ENCODE data around the gene CYLD. TPM values are rescaled to one million over a fixed set of nuclear protein-coding genes. Genes with fewer than 3 reads are reported as not detected.

CYLD gene
- total and polyA plus RNA-seq, 2 experiments from 2014 or later, result 6.9 to 30.9 TPM

- TF ChIP-seq ZNF462 (CRISPR knock-in tag; IDR thresholded peaks at IDR 0.05) (no peak), STAT1 (IDR thresholded peaks at IDR 0.05; ENCODE audit: unreplicated experiment) (no peak)
Measured at GRCh38 chr16:50711040-50711439, 30.8 kb upstream of the CYLD start (continued).

GRCh38 chr16:50711862-50712559 is 29.9 kb upstream of the CYLD start:
- no peak for ATAC-seq
- TF ChIP-seq EZH2 (IDR thresholded peaks at IDR 0.05; ENCODE audit: low read depth, unreplicated experiment), result no peak
- no peak for TF ChIP-seq CREB1 (CRISPR knock-in tag; IDR thresholded peaks at IDR 0.05; ENCODE audit: low read depth)
- TF ChIP-seq ZNF462 (CRISPR knock-in tag; IDR thresholded peaks at IDR 0.05), result no peak
- TF ChIP-seq ZNF331 (CRISPR knock-in tag; IDR thresholded peaks at IDR 0.05; ENCODE audit: low read depth), result no peak
- no peak for TF ChIP-seq EZH2phosphoT487 (IDR thresholded peaks at IDR 0.05; ENCODE audit: unreplicated experiment)
- TF ChIP-seq POLR2AphosphoS5 (IDR thresholded peaks at IDR 0.05; ENCODE audit: low read depth), result no peak
- no peak for TF ChIP-seq JUNB (IDR thresholded peaks at IDR 0.05; ENCODE audit: unreplicated experiment)

More at GRCh38 chr16:50711862-50712559, 29.9 kb upstream of the CYLD start:
- Mint-ChIP-seq H3K4me1 (peaks cover 3% of the 10 kb centered on the region; the same call in 2 of the 3 replicates), H3K4me3 (no peak overlapping the region), H3K27me3 (ENCODE audit: insufficient read depth, low read depth, poor library complexity) (peaks cover 9% of the 10 kb centered on the region), H3K36me3 (ENCODE audit: low read depth) (no peaks in the 10 kb centered on the region), H3K9me3 (no peaks in the 10 kb centered on the region), H3K27ac (no peak overlapping the region)
- Histone ChIP-seq H3K27ac (ENCODE audit: low read depth) (no peak overlapping the region), H3K9me2 (ENCODE audit: insufficient read depth) (no peaks in the 10 kb centered on the region), H3F3A (replicated peaks; ENCODE audit: low read depth) (no peaks in the 10 kb centered on the region), H3K4me3 (no peak overlapping the region), H3K79me2 (replicated peaks; ENCODE audit: insufficient read depth) (no peaks in the 10 kb centered on the region), H3K36me3 (ENCODE audit: insufficient read depth) (no peaks in the 10 kb centered on the region), H3K4me2 (no peak overlapping the region), H3K4me1 (ENCODE audit: insufficient read depth) (no peaks in the 10 kb centered on the region), H3K27me3 (ENCODE audit: insufficient read depth) (no peaks in the 10 kb centered on the region), H2AFZ (no peak overlapping the region), H4K20me1 (replicated peaks; ENCODE audit: insufficient read depth) (no peaks in the 10 kb centered on the region)
- no peak for DNase-seq (ENCODE audit: low spot score)

All from GM23338 (cell line).